Gastrocnemius medialis (tissue), 4 donors: Measurements from ENCODE around the gene ZSCAN30.

Experiments
- CTCF ChIP-seq, 5 experiments: fragments of 450-650 bp in 3 of 5; fragments of 200-600 bp in 2 of 5; sonication (generic) in 2 of 5; IDR thresholded peaks in 4 of 5; conservative IDR thresholded peaks in 1 of 5; 1 replicate in 4 of 5; 2 replicates in 1 of 5; pipeline ENCODE4 v1.5.1; 2016 to 2019; ENCODE audit warnings: antibody characterized with exemption in 5 of 5, mild to moderate bottlenecking in 3 of 5, moderate library complexity in 3 of 5
- POLR2A ChIP-seq, 2 donors: fragments of 450-650 bp; IDR thresholded peaks; one replicate each; pipeline ENCODE4 v1.6.1; 2017; ENCODE audit warnings: antibody characterized with exemption in 2 of 2, mild to moderate bottlenecking in 2 of 2, moderate library complexity in 2 of 2

- TF ChIP-seq POLR2A (IDR thresholded peaks at IDR 0.05) (no peak), CTCF (IDR thresholded peaks at IDR 0.05 in 4 of 5, conservative IDR thresholded peaks at IDR 0.05 in 1 of 5) (no peak)
Measured at GRCh38 chr18:35256947-35257346, 33.1 kb downstream of the ZSCAN30 start.
